ENCODE results near the gene TIMM23.
A peak's percentile ranks its signal among the peaks of the same experiment; 100 is the strongest.

TIMM23 gene

DNA sequence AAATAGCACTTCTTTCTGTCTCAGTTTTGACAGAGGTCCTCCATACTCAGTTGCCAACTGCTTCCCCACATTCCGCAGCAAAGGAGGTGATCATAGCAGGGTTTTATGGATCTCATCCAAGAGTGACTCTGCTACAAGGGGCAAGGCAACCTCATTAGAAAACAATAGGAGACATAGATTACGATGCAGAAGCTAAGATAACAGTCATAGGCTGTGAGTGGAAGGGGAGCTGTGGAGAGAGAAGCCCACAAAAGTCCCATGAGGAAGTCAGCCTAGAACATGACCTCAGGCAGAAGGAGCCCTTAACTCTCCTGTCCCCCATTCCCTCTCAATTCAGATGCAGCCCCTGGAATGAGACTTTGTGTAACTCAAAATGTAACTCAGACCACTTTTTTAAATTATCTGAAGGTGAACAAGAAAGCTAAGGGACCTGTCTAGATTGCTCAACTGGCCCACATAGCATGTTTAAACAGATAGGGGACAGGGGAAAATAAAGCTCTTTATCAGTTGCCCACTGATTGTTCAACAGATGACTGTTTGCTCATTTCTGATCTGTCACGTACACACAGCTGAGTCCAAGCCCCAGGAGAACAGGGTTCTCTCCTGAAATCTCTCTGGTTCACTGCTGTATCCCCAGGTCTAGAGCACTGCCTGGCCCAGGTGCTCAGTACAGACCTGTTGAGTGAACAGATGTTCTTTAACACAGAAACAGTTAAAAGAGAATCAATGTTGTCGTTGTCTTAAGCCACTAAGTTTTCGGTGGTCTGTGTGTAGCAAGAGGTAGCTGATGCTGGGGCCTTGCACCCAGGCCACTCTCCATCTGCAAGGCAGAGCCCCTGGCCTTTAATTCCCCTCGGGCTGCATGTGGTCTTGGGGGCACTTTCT, 59.6 kb downstream of the TIMM23 start:
- no peaks in the 10 kb centered on the region for H3K27me3 ChIP-seq
- TF ChIP-seq, protein P1, sequence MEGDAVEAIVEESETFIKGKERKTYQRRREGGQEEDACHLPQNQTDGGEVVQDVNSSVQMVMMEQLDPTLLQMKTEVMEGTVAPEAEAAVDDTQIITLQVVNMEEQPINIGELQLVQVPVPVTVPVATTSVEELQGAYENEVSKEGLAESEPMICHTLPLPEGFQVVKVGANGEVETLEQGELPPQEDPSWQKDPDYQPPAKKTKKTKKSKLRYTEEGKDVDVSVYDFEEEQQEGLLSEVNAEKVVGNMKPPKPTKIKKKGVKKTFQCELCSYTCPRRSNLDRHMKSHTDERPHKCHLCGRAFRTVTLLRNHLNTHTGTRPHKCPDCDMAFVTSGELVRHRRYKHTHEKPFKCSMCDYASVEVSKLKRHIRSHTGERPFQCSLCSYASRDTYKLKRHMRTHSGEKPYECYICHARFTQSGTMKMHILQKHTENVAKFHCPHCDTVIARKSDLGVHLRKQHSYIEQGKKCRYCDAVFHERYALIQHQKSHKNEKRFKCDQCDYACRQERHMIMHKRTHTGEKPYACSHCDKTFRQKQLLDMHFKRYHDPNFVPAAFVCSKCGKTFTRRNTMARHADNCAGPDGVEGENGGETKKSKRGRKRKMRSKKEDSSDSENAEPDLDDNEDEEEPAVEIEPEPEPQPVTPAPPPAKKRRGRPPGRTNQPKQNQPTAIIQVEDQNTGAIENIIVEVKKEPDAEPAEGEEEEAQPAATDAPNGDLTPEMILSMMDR (IDR thresholded peaks at IDR 0.05), result no peak
- H3K36me3 ChIP-seq, result peaks cover under 1% of the 10 kb centered on the region
- peaks cover 41 to 58% of the 10 kb centered on the region in 2 experiments for H3K4me1 ChIP-seq (ENCODE audit: control insufficient read depth in 1 of 2, insufficient read depth in 1 of 2, low read depth in 1 of 2, low read length in 1 of 2)
- peak overlapping the region; percentile 94 for H3K27ac ChIP-seq
- no peak overlapping the region for H3K4me3 ChIP-seq (ENCODE audit: low read depth in 1 of 2, low read length in 1 of 2)
- H3K9me3 ChIP-seq, result no peaks in the 10 kb centered on the region

DNA sequence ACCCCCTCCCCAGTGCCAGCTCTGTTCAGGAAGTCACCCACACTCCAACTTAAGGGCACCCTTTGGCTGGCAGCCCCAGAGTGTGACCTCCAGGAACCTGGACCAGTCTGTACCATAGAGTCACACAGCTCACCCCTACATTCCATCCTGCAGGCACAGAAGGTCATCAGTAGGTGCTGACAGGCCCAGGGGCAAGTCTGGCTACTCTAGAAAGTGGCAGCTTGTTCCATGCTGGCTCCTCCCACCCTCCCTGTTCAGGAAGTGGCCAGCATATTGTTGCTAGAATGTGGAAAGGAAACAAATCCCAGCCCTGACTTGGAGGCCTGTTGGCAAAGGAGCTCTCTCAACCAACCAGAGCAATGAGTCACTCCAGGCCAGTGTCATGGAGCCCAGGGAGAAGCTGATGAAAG, 61.3 kb downstream of the TIMM23 start:
- peaks cover 25 to 43% of the 10 kb centered on the region in 2 experiments for H3K4me1 ChIP-seq (ENCODE audit: control insufficient read depth in 1 of 2, insufficient read depth in 1 of 2, low read depth in 1 of 2, low read length in 1 of 2)
- TF ChIP-seq, protein P1 (IDR thresholded peaks at IDR 0.05), result no peak
- no peak overlapping the region for H3K4me3 ChIP-seq (ENCODE audit: low read depth in 1 of 2, low read length in 1 of 2)
- no peaks in the 10 kb centered on the region for H3K27me3 ChIP-seq
- H3K9me3 ChIP-seq, result no peaks in the 10 kb centered on the region
- peak overlapping the region; percentile 7 for H3K27ac ChIP-seq
- no peaks in the 10 kb centered on the region for H3K36me3 ChIP-seq

DNA sequence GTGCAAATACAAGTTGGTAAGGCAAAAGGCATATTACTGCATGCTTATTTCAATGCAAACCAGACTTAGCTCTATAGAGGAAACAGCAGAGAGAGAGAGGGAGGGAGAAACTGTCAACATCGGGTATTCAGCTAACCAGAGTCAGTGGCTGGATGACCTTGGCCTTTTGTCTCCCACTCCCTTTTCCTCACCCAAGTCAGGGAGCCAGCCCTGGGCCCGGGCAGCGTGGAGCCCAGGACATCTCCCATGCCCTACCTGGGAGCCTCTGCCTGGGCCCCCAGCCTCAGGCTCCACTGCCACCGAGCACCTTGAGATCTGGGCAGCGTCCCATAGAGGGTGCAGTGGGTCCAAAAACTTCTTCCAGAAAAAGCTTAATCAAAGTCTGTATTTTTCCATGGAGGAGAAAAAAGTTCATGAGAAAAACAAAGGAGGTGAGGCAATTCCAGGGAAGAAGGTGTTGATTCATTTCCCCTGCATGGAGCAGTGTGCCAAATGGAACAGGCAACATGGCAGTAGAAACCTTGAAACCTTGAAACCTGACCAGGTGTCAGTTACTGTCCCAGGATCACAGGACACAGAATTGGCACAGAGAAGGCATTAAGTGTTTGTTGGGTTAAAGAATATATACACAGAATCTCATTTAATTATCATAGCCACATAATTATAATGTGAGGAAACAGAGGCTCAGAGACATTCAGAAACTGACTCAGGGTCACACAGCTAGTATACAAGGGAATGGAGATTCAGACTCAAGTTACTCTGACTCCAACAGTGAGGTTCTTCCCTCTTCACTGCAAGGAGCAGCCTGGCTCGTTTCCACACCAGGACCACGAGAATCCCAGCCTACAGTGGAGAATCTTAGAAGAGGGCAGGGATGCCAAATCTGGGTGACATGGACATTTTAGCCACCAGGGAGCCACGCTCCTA, 63.9 kb downstream of the TIMM23 start:
- TF ChIP-seq, protein P1 (IDR thresholded peaks at IDR 0.05), result no peak
- peaks cover 3 to 20% of the 10 kb centered on the region in 2 experiments for H3K4me1 ChIP-seq (ENCODE audit: control insufficient read depth in 1 of 2, insufficient read depth in 1 of 2, low read depth in 1 of 2, low read length in 1 of 2)
- H3K27ac ChIP-seq, result peak overlapping the region; percentile 11
- H3K27me3 ChIP-seq, result no peaks in the 10 kb centered on the region
- H3K4me3 ChIP-seq (ENCODE audit: low read depth in 1 of 2, low read length in 1 of 2), result no peak overlapping the region
- H3K36me3 ChIP-seq, result no peaks in the 10 kb centered on the region
- no peaks in the 10 kb centered on the region for H3K9me3 ChIP-seq

DNA sequence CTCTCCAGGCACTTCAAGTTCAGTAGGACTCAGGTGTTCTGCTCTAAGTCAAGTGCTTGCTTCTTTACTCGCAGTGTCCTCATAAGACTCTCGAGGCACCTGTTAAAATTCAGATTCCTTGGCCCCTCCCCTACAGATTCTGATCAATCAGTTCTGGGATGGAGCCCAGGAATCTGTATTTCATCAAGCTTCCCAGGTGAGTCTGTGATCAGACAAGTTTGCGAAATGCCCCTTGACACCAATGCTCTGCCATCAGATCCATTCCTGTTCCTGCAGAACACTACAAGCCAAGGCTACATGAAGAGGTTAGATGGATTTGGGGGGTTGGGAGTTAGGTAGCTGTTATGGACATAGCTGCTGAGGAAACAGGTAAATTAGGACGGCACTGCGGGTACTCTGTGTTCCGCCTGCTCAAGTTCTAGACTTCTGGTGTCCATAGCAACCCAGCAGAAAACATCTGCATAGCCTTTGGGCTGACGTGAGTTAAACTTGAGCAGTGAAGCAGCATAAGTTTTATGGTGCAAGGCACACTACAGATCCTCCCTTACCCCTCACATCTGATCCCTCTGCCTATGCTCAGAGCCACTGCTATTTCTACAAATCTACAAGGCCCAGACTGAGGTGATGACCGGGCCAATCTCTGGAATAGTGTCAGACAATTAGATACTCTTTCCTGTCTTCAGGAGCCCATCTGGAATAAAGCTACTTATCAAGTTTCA, 65.0 kb downstream of the TIMM23 start:
- H3K9me3 ChIP-seq, result no peaks in the 10 kb centered on the region
- no peaks in the 10 kb centered on the region for H3K36me3 ChIP-seq
- H3K4me3 ChIP-seq (ENCODE audit: low read depth in 1 of 2, low read length in 1 of 2), result no peak overlapping the region
- no peaks in the 10 kb centered on the region for H3K27me3 ChIP-seq
- TF ChIP-seq, protein P1 (IDR thresholded peaks at IDR 0.05), result no peak
- H3K4me1 ChIP-seq (ENCODE audit: control insufficient read depth in 1 of 2, insufficient read depth in 1 of 2, low read depth in 1 of 2, low read length in 1 of 2), result peaks cover 0 to 10% of the 10 kb centered on the region in 2 experiments
- H3K27ac ChIP-seq, result no peak overlapping the region

DNA sequence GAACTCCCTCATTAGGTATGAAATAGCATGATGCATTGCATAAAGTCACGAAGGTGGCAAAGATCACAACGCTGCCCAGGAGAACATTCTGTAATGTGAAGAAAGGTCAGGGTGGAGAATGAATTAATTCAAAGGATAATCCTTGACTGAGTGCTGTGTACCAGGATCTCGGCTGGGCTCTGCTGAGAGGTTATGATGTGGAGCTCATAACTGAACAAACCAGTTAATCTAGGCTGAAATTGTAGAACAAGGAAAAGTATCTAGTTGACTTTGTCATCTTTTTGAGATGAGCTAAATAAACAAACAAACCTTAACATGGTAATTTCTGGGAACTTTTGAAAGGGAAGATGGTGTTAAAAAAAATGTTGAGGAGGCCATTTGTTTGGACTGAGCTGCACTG, 67.7 kb downstream of the TIMM23 start:
- Histone ChIP-seq H3K4me1 (ENCODE audit: control insufficient read depth in 1 of 2, insufficient read depth in 1 of 2, low read depth in 1 of 2, low read length in 1 of 2) (peaks cover 0 to 6% of the 10 kb centered on the region in 2 experiments), H3K9me3 (no peaks in the 10 kb centered on the region), H3K27me3 (no peaks in the 10 kb centered on the region), H3K36me3 (no peaks in the 10 kb centered on the region), H3K27ac (no peak overlapping the region), H3K4me3 (ENCODE audit: low read depth in 1 of 2, low read length in 1 of 2) (no peak overlapping the region)
- TF ChIP-seq, protein P1 (IDR thresholded peaks at IDR 0.05), result no peak
